Measurements from ENCODE around the gene MACROD1.

GRCh38 chr11:63952570-63952969 lies 213.3 kb downstream of the MACROD1 start:
- no peak for TF ChIP-seq EZH2 (IDR thresholded peaks at IDR 0.05)
- TF ChIP-seq POLR2AphosphoS5 (IDR thresholded peaks at IDR 0.05; ENCODE audit: borderline replicate concordance, low read depth, low read length) = no peak
- TF ChIP-seq FOXP2 (optimal IDR thresholded peaks at IDR 0.05; ENCODE audit: control extremely low read depth, extremely low read length, insufficient read depth) = no peak

Data from SK-N-MC (cell line).